Stimulated activated CD4-positive, alpha-beta T cell treated with anti-CD3 and anti-CD28 coated beads, TNF-alpha, amount 100 ng/mL, for 24 hours (primary cell): ENCODE measurements around the gene ABHD2.
"Not testable (repeated sequence)": the region's sequence is repeated elsewhere in the genome, so short reads cannot be mapped to it uniquely, and the experiment has no call there.

Experiments
- DNase-seq, 3 experiments: peaks; one replicate each; pipeline ENCODE4 v3.0.0-alpha.2; 2020; ENCODE audit warnings: low read depth in 3 of 3

The ABHD2 gene

GRCh38 chr15:89087830-89088604 is at the start of gene ABHD2:
ABHD2 (plus strand) TSS chr15:89088456; CDS start chr15:89116328, 27,872 bp downstream.
- peak; percentile 97 to 99 (median 98) for DNase-seq

GRCh38 chr15:89039142-89039541 is 49.1 kb upstream of the ABHD2 start:
- DNase-seq: no peak

- no peak for DNase-seq
Observed at GRCh38 chr15:89041507-89041906, 46.7 kb upstream of the ABHD2 start.

GRCh38 chr15:89042387-89042786 is 45.9 kb upstream of the ABHD2 start:
- no peak for DNase-seq

- no peak for DNase-seq
Observed at GRCh38 chr15:89043031-89044002, 44.9 kb upstream of the ABHD2 start.

- not testable (repeated sequence) for DNase-seq
Observed at GRCh38 chr15:89049016-89049666, 39.1 kb upstream of the ABHD2 start.

- DNase-seq: no peak
Observed at GRCh38 chr15:89051875-89052274, 36.4 kb upstream of the ABHD2 start.

- no peak for DNase-seq
Observed at GRCh38 chr15:89052474-89052873, 35.8 kb upstream of the ABHD2 start.

- DNase-seq: no peak
Observed at GRCh38 chr15:89054873-89055272, 33.4 kb upstream of the ABHD2 start.

- peak; percentile 70 to 87 (median 78) for DNase-seq
Observed at GRCh38 chr15:89057506-89058133, 30.6 kb upstream of the ABHD2 start.

GRCh38 chr15:89058376-89058775 is 29.9 kb upstream of the ABHD2 start:
- DNase-seq: no peak

GRCh38 chr15:89058876-89059405 is 29.3 kb upstream of the ABHD2 start:
- DNase-seq: no peak

GRCh38 chr15:89066280-89066679 is 22.0 kb upstream of the ABHD2 start:
- no peak for DNase-seq

- no peak for DNase-seq
Observed at GRCh38 chr15:89067751-89068150, 20.5 kb upstream of the ABHD2 start.

GRCh38 chr15:89068325-89068784 is 19.9 kb upstream of the ABHD2 start:
- DNase-seq: peak in 1 of 3 experiments; percentile 59

- no peak for DNase-seq
Observed at GRCh38 chr15:89070197-89071124, 17.8 kb upstream of the ABHD2 start.

GRCh38 chr15:89071471-89071870 is 16.8 kb upstream of the ABHD2 start:
- DNase-seq: no peak

- DNase-seq: no peak
Observed at GRCh38 chr15:89072277-89072869, 15.9 kb upstream of the ABHD2 start.

- no peak for DNase-seq
Observed at GRCh38 chr15:89074402-89075012, 13.7 kb upstream of the ABHD2 start.
